GM21786 (cell line): ENCODE measurements around the gene CPSF2.

Experiments used
- ATAC-seq: cut with Tn5 transposase; IDR thresholded peaks from one replicate; pipeline ENCODE4 v1.9.1; 2021; ENCODE audit not compliant: unreplicated experiment

CPSF2 gene

GRCh38 chr14:92121670-92122350, at the start of gene CPSF2, which contains the start of gene NDUFB1:
CPSF2 (plus strand) TSS chr14:92121969; CDS start chr14:92130985, 9,016 bp downstream.
NDUFB1 (minus strand) TSS chr14:92121706; CDS start chr14:92117637, 4,069 bp downstream.
- ATAC-seq: peak; percentile 87

GRCh38 chr14:92074555-92074954, 47.2 kb upstream of the CPSF2 start:
- no peak for ATAC-seq

DNA sequence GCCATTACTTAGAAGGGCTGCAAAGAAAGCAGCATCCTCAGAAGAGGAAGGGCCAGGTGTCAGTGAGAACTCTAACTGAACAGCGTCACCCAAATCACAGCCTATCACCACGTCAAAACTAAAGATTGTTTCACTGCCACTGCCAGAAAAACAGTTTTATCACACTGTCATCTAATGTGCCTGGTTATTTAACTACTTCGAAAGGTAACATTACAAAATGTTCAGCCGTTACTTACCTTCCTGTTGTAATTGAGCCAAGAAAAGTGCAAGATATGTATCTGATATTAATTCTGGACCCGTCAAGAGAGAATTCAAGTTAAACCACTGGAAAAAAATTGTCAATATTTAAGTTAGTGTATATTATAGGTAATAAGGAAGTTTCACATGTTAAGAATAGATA, 33.3 kb upstream of the CPSF2 start:
- ATAC-seq: no peak

GRCh38 chr14:92093320-92093719, 28.4 kb upstream of the CPSF2 start:
- no peak for ATAC-seq

- ATAC-seq: no peak
These were observed 22.0 kb upstream of the CPSF2 start for GRCh38 chr14:92099802-92100201.

DNA sequence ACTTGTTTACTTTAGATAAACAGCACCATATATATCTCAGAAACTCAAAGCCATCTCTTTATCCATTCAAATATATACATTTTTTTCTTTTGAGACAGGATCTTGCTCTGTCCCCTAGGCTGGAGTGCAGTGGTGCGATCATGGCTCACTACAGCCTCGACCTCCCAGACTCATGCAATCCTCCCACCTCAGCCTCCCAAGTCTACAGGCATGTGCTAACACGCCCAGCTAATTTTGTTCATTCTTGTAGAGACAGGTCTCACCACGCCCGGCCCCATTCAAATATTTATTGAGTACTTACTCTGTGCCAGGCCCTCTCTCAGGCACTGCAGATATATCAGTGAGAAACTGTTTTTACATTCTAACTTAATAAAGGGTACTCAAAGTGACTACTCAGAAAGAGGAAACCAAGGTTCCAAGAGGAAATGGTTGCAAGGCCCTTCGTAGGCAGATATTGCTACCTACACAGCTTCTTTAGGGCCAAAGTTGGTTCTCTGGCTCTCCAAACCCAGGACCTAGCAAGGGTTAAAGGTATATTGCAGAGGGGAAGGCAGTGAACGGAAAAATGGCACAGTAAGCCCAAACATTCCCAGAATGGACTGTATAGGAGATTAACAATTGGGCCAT, 18.3 kb upstream of the CPSF2 start:
- no peak for ATAC-seq

DNA sequence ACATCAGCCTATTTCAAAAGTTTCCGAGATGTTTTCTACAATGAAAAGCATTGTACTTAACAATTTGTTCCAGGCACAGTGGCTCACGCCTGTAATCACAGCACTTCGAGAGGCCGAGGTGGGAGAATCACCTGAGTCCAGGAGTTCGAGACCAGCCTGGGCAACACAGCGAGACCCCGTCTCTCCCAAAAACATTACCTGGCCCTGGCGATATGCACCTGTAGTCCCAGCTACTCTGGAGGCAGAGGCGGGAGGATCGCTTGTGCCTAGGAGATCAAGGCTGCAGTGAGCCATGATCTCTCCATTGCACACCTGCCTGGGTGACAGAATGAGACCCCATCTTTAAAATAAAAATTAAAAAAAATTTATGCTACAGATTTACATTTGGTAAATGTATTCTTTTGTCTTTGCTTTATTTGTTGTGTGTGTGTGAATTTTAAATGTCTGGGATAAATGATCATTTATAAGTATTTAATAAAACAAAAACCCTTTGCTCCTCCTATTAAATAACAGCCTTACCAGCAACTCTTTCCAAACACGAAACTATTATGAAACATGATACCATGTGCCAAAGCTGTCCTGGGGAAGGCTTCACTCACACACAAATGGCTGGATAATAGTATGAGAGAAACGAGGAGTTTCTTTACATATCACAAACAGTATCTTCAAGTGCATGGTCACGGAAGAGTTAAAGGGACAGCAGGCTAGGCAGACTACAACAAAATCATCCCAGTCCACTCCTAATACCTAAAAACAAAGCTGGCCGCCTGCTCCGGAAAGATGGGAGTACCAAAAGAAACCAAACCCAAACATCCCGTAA, 16.5 kb upstream of the CPSF2 start:
- no peak for ATAC-seq

GRCh38 chr14:92105893-92106142, 16.0 kb upstream of the CPSF2 start:
- peak; percentile 7 for ATAC-seq

DNA sequence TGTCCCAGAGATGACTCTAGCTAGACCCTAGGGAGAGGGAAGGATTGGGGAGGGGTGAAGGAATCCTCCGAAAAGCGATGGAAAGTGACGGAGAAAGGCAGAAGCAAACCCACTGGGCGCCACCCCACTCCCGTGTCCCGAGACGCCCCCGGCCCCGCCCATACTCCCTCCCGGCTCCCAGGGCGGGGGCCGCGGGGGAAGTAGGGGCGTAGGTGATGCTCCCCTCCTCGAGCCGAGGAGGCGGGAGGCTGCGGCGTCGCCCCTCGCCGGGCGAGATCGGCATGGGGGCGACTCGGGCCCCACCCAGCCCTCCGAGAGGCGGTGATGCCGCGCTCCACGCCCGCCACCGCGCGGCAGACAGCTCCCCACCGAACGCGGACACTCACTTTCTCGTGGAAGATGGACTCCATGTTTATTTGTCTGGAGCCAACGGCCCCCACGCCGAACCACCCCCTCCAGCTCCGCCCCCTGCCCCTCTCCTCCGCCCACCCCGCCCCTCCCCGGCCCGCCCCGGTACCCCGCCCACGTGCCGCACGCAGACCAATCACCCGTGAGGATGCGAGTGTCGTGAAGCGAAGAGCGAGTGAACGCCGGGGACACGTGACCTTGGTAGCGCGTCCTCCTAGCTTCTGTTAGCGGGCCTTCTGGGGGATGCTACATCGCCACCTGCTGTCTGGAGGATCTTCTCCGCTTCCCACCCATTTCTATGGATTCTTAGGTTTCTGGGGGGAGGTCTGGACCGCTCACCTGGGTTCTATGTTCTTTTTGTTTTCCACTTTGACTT, 15.4 kb upstream of the CPSF2 start, which contains the start of gene ATXN3:
Gene ATXN3, minus strand, starts transcription at position 440 of the 784 bp plus-strand sequence. Its CDS starts 30 bp downstream, at position 410.
- peak; percentile 86 for ATAC-seq

DNA sequence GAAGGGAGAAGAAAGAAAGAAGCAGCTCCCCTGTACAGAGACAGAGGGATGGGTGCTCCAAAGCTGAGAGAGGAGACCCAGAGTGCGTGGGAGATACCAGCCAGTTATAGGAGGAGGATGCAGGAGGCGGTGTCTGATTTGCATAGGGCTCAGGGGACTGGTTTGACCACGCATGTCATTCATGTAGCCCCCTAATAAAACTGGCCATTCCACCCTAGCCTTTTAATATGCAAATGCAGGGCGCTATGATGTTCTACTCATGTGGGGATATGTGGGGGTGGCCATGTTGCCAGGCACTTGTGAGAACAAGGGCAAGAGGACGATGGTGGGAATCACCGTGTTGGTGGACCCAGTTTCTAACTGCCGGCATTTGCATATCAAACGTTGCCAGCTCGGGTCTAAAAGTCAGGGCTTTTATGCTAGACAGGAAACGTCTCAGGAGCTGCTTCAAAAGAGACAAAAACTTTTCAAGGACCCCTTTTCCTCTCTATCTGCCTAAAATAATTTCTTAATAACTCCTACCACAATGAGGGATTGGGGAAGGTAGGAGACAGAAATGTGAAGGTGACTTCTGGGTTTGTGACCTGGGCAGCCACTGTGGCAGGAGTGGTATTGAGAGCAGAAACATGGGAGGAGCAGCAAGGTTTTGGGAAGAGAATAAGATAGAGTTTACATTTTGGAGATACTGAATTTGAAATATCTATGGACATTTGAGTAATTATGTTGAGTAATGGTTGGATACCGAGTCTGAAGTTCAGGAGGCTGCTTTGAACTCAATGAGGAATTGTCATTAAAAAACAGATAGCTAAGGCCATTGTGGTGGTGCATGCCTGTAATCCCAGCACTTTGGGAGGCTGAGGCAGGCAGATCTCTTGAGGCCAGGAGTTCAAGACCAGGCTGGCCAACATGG, 13.2 kb upstream of the CPSF2 start:
- no peak for ATAC-seq

DNA sequence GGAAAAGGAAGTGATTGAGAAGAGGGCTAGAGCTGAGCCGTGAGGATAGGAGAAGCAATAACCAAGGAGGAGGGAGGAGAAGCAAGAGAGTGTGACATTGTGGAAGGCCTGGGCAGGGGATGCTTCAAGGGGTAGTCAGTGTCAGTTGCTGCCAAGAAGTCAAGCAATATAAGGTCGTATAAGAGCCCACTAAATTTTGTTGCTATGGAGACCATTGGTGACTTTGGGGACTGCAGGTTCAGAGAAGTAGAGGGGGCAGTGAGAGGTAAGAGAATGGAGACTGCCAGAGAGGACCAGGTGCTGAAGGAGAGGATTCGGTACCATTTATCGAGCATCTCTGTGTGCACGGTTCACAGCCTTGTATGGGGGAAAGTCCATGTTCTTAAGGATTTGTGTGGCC, 12.3 kb upstream of the CPSF2 start:
- ATAC-seq: no peak

DNA sequence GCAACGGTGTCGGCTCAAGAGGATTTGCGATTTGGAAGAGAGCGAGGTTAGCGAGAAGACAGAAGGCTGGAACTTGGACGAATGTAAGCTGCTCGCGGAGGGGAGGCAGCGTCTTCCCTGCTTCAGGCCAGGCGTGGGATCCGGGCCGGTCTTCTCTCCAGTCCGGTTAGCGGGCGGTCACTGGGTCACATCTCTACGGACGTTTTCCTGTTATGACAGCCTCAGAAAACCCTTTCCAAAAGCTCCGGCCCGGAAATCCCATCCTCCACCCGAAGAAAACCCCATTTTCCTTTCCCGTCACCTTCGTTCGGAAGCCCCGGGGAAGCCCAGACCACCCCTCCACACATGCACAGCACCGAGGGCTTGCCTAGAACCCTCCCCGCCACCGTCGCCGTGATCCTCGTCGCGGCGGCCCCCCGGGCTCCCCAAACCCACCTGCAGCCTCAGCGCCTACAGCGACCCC, 531 bp upstream of the CPSF2 start:
- ATAC-seq: peak; percentile 8

GRCh38 chr14:92122351-92122677, 545 bp downstream of the CPSF2 start:
- ATAC-seq: no peak

GRCh38 chr14:92122761-92123160, 992 bp downstream of the CPSF2 start:
- ATAC-seq: no peak

GRCh38 chr14:92134456-92134855, 12.7 kb downstream of the CPSF2 start:
- ATAC-seq: no peak

DNA sequence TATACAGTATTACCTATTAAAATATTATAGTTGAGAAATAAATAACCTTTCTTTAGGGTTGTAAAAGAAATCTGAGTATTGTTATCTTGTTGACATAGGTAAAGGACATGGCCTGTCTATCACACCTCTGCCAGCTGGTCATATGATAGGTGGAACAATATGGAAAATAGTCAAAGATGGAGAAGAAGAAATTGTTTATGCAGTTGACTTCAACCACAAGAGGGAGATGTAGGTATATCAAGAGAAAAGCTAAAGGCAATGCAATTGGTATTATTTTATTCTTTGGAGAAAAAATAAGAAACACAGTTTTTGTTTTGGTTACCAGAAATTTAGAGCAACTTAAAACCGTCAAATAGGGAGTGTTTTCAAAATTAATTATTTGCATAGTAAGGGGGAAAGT, 13.5 kb downstream of the CPSF2 start:
- ATAC-seq: no peak

GRCh38 chr14:92143309-92143708, 21.5 kb downstream of the CPSF2 start:
- ATAC-seq: no peak

DNA sequence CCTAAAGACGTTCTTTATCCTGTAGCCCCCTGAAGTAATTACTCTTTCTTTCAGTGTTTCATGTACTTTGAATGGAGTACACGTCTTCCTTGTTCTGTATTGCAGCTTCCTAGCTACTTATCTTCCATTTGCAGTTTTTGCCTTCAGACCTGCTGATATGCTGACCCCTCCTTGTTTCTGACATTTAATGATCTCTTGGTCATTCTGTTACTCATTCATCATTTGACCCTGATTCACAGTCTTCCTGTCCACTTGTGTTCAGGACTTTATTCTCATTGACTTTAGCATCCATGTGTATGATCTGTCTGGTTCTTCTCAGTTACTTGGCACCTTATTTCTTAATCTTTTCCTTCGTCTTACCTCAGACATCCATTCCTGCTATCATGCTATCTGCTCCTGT, 22.2 kb downstream of the CPSF2 start:
- ATAC-seq: no peak

GRCh38 chr14:92144708-92145107, 22.9 kb downstream of the CPSF2 start:
- no peak for ATAC-seq

GRCh38 chr14:92153581-92153980, 31.8 kb downstream of the CPSF2 start:
- ATAC-seq: no peak
